ENCODE results near the gene PLEKHA3.
"Not testable (repeated sequence)": the region's sequence is repeated elsewhere in the genome, so short reads cannot be mapped to it uniquely, and the experiment has no call there.

Gene PLEKHA3

DNA sequence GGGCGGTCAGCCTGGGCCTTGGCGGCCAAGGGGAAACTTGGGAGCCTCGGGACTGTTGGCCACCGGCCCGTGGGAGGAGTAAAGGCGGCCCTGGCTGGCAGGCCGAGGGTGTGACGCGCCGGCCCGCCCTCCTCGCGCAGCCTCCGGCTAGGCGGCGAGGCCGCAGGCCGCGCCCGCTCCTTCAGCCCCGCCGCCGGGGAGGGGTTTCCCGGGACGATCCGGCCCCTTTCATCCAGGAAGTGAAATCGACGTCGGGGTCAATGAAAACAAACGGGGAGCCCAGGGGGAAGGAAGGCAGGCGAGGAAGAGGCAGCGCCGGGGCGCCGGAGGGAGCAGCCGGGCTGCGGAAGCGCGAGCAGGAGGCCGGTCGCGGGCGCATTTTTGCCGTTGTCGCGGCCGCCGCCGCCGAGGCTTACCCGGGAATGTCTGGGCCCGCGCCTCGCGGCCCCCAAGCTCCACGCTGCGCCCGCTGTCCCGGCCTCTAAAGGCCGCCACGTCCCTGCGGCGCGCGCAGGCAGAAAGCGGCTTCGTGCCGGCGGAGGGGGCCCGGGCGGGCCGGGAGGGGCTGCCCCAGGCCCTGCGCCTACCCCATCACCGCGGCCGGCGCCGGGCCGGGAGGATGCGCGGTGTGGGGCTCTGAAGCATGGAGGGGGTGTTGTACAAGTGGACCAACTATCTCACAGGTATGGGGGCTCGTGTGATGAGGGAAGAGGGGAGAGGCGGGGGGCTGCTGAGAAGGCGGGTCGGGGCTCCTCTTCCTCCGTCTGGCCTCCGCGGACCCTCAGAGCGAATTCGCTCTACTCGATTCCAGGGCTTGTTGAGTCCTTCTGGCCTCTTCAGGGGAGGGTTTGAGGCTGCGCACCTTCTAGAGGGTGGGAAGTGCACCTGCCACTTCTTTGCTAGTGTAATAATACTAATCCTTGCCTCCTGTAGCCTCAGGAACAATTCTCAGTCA, at the start of gene PLEKHA3:
TSS of gene PLEKHA3 (plus strand) at position 231 of the 955 bp plus-strand sequence. CDS start at position 644, 413 bp downstream.
- DNase-seq (ENCODE audit: low read depth), result peak; percentile 54

DNA sequence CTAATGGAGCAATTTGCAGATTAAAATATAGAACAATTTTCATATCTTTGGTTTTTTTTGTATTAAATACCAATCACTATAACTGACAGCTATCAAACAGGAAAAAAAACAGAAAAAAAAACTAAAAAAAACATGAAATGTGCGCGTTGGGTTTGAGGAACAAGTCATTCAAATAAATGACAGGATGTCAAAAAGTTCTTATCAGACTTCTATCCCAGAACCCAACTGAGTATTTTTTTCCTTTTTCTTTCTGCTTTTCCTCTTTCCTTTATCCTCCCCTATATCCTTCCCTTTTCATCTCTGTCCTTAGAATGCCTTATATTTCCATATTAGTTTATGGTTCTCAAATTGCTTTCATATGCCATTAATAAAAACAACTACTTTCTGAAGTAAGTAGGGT, 43.6 kb upstream of the PLEKHA3 start:
- no peak for DNase-seq (ENCODE audit: low read depth)

GRCh38 chr2:178441426-178441825, 38.8 kb upstream of the PLEKHA3 start:
- DNase-seq (ENCODE audit: low read depth), result no peak

DNA sequence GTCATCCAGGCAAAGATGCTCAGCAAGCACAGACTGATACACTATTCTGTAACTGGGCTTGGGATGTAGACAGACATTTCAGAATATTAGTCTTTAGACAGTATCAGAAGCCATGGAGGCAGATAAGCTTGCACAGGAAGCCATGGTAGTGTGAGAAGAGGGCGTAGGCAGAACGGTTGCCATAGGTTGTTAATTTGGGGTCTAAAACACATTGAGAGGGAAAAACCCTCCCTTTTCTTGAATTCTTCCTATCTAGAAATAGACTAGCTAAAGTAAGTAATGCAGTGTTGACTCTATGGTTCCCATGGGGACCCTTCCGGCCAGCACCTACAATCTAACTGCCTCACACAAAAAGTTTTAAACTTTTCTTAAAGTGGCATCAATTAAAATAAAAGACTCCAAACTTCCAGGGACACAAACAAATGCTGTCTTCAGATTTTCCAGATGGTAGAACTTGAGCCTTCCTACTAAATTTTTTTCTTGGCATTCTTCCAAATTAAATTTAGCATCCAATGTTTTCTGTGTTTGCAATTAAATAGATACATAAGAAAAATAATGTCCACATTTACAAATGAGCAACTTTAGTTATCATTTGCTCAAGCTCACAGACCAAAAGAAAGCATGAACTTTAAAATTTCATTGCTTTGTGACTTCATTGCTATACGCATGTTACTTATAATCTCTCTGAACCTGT, 31.1 kb upstream of the PLEKHA3 start:
- no peak for DNase-seq (ENCODE audit: low read depth)

- DNase-seq (ENCODE audit: low read depth), result no peak
Measured at GRCh38 chr2:178449700-178450523, 30.3 kb upstream of the PLEKHA3 start.

DNA sequence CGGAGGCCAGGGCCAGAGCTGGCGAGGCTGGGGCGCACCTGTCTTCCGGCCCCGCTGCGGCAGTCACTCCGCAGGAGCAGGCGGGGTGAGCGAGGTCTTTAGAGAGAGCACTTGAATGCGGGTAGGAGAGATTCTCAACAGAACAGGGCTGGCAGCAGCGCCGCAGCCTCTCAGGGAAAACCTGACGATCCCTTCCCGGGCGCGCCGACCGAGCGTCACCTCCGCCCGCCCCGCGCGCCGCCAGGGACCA, 29.8 kb upstream of the PLEKHA3 start:
- no peak for DNase-seq (ENCODE audit: low read depth)

GRCh38 chr2:178450774-178451525, 29.3 kb upstream of the PLEKHA3 start, which contains the start of the genes PJVK and PRKRA:
Gene PJVK (plus strand): TSS chr2:178451378. CDS start chr2:178453410, 2,032 bp downstream.
Gene PRKRA (minus strand): TSS chr2:178451175. CDS start chr2:178451030, 145 bp downstream.
- DNase-seq (ENCODE audit: low read depth), result peak; percentile 88

DNA sequence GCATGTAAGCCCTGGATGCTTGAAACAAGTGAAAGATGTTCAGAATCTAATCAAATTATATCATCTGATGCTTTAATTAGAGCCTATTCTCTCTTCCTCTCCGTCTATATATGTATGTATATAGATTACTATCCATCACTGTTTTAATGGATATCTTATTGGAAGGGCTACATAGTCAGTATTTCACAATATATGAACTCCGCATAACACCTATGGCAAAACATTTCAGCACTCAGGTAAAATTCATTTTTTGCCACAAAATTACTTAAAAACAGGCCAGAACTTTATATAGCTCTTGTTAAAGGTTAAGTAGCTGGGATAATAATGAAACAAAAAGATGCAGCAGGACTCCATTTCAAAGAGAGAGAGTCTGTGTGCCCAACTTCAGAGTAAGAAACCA, 27.9 kb upstream of the PLEKHA3 start:
- no peak for DNase-seq (ENCODE audit: low read depth)

DNA sequence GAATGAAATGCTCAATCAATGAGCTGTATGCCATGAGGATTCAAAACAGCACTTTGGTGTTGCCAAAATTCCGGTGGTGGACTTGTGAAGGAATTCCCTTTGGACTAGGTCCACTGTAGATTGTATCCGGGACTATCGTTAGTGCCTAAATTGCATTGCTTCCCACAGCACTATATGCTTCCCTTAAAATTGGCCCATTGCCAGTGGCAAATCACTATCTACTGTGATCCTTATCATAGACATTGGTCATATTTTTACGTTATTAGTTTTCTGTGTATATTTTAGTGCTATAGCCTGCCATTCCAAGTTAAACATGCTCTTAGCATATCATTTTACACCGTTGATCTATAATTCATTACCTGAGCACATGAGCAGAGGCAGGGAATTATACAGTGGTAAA, 27.4 kb upstream of the PLEKHA3 start:
- DNase-seq (ENCODE audit: low read depth), result no peak

DNA sequence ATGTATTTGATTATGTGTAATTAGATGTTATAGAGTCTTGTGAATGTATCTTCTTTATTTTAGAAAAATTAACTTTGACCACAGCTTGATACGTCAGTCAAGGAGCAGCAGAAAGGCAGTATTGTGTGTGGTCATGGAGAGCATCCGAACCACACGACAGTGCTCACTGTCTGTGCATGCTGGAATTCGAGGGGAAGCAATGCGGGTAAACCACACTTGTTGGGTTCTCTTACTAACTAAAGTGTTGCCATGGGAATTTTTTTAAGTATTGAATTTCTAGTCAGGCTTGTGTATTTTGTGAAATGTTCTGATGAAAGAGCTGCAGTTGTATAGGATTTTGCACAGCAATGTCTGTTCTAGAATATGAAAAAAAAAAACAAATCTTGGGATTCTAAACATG, 24.3 kb upstream of the PLEKHA3 start:
- no peak for DNase-seq (ENCODE audit: low read depth)

- DNase-seq (ENCODE audit: low read depth), result no peak
Measured at GRCh38 chr2:178457390-178457886, 22.8 kb upstream of the PLEKHA3 start.

DNA sequence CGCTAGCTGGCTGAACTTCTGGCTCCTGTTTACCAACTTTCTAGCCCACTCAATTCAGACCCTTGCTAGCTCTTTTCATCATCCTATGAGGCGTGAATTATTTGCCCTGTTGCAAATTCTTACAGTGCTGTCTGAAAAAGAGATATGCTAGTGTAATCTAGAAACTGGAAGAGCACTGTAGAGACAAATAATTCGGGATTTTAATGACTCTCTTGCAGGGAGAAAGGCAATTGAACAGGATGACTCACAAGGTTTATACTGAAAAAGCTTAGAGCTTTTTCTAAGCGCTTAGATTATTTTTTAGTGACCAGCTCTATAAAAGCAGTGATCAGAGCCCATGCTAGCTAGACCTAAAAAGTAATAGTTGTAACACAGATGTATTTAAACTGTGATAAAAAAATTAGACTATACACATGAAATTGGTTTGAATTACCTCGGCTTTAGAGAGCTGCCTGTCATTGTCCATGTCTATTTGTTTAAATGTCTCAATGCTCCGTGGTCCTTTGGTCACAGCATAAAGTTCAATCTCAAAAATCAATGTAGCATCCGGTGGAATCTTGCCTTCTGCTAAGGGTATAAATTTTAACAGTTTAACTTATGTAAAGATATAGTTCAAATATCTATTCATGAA, 10.9 kb upstream of the PLEKHA3 start:
- no peak for DNase-seq (ENCODE audit: low read depth)

DNA sequence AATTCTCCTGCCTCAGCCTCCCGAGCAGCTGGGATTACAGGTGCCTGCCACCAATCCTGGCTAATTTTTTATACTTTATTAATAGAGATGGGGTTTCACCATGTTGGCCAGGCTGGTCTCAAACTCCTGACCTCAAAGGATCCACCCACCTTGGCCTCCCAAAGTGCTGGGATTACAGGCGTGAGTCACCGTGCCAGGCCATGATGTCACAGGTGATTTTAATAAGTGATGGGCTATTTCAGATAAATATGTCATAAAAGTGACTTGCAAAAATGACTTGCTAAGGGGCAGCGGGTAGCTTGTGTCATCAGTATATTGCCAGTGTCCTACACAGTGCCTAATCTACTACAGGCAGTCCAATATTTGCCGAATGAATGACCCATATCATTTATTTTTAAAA, 8.9 kb upstream of the PLEKHA3 start:
- DNase-seq (ENCODE audit: low read depth), result not testable (repeated sequence)

DNA sequence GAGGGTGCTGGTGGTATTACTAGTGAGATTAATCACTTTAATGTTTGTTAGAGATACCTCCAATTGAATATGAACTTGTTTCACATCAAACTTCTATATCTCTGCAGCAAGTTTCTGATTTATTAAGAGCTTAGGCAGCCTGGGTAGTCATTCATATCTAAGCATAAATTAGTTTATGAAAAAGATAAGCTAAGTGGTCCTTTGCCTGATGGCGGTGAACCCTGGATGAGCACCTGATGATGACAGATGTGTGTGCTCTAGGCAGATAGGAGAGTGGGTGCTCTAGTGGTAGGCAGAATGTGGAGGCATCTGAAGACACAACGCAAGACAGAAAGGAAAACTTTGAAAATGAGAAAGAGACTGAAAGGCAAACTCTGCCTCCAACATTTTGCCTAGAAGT, 6.9 kb upstream of the PLEKHA3 start:
- DNase-seq (ENCODE audit: low read depth), result no peak

GRCh38 chr2:178473931-178474330, 6.3 kb upstream of the PLEKHA3 start:
- no peak for DNase-seq (ENCODE audit: low read depth)

DNA sequence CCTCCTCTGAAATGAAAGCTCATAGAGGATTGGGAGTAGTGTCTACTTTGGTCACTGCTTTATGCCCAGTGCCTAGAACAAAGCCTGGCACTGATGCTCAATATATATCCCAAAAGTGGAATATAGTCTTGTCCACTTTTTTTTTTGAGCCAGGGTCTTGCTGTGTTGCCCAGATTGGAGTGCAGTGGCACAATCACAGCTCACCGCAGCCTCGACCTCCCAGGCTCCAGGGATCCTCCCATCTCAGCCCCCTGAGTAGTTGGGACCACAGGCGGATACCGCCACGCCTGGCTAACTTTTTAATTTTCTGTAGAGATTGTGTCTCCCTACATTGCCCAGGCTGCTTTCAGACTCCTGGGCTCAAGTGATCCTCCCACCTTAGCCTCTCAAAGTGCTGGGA, 5.7 kb upstream of the PLEKHA3 start:
- DNase-seq (ENCODE audit: low read depth), result no peak

DNA sequence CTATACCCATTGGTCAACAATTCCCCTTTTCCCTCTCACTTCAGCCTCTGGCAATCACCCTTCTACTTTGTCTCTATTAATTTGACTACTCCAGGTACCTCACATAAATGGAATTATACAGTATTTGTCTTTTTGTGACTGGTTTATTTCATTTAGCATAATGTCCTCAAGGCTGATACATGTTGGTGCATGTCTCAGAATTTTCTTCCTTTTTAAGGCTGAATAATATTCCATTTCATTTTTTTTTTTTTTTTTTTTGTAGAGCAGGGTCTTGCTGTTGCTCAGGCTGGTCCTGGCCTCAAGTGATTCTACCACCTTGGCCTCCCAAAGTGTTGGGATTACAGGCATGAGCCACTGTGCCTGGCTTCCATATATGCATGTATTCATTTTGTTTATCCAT, 3.8 kb upstream of the PLEKHA3 start:
- no peak for DNase-seq (ENCODE audit: low read depth)

GRCh38 chr2:178477443-178478129, 2.7 kb upstream of the PLEKHA3 start:
- no peak for DNase-seq (ENCODE audit: low read depth)

GRCh38 chr2:178478130-178478438, 2.2 kb upstream of the PLEKHA3 start:
- DNase-seq (ENCODE audit: low read depth), result no peak

DNA sequence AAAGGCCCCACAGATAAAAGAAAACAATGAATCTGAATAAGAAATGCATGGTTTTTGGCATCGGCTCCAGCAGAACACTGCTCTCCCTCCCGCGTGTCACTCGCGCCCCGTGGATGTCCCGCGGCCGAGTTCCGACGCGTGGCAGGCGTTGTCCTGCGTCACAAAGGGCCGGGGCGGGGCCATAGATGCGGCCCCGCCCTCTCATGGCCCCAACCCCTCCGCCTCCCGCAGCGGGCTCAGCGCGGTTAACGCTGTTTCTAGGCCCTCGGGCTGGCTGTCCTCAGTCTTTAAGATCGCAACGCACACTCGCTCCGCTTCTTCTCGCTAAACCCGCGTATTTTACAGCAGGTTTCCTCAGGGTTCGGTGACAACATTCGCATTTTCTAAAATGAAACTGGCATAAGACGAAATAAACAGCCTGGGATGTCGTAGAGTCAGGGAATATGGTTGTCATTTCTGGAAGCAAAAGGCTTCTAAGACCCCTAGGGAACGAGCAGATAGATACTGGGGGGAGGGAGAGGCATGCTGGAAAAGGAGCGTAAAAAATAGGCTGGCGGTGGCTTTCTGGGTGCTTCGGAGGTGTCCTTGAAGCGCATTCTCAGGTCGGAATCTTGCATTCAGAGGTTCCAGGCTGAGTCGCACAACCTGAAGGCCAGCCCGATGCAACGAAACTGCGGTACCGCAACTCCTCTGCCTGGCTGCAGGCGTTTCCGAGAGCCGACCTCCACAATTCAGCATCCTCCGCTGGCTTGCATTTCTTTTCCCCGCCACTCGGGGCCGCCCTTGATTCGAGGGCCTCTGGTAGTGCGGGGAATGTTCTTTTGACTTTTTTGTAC, 1.6 kb upstream of the PLEKHA3 start, which contains the start of gene FKBP7:
TSS of gene FKBP7 (minus strand) at position 162 of the 836 bp plus-strand sequence. CDS start at position 61, 101 bp downstream.
- peak; percentile 75 for DNase-seq (ENCODE audit: low read depth)
